Neural cell (in vitro differentiated cells): Measurements from ENCODE around the gene GVQW3. TPM values are rescaled to one million over a fixed set of nuclear protein-coding genes. Genes with fewer than 3 reads are reported as not detected.

ENCODE experiments used
- H2AFZ ChIP-seq: fragments of 200-600, 300-800 bp; sonication (generic), shearing (Covaris generic); 2 replicates; pipeline ENCODE4 v1.6.0; 2014; ENCODE audit warnings: low read depth, mild to moderate bottlenecking, antibody characterized with exemption, low read length, moderate library complexity
- H3F3A ChIP-seq: fragments of 200-600 bp; shearing (Covaris generic); 2 replicates; pipeline ENCODE4 v1.6.1; 2016; ENCODE audit warnings: mild to moderate bottlenecking, moderate library complexity, mixed read lengths, antibody characterized with exemption, low read length; ENCODE audit not compliant: insufficient read depth, poor library complexity, severe bottlenecking
- H3K27ac ChIP-seq: fragments of 200-600, 300-800 bp; sonication (generic), shearing (Covaris generic); 2 replicates; pipeline ENCODE4 v1.5.1; 2014; ENCODE audit warnings: mild to moderate bottlenecking, low read length, moderate library complexity
- H3K27me3 ChIP-seq: fragments of 300-800, 200-600 bp; sonication (generic), shearing (Covaris generic); 2 replicates; pipeline ENCODE4 v1.6.0; 2014; ENCODE audit warnings: mild to moderate bottlenecking, low read depth, low read length, moderate library complexity; ENCODE audit not compliant: insufficient read depth
- H3K36me3 ChIP-seq: fragments of 300-800, 200-600 bp; sonication (generic), shearing (Covaris generic); 2 replicates; pipeline ENCODE4 v1.5.1; 2014; ENCODE audit warnings: mild to moderate bottlenecking, antibody characterized with exemption, low read length, moderate library complexity; ENCODE audit not compliant: insufficient read depth
- H3K4me2 ChIP-seq: fragments of 300-800, 200-600 bp; sonication (generic), shearing (Covaris generic); 2 replicates; pipeline ENCODE4 v1.6.0; 2014; ENCODE audit warnings: mild to moderate bottlenecking, low read length
- H3K4me3 ChIP-seq: fragments of 300-800, 200-600 bp; sonication (generic), shearing (Covaris generic); 2 replicates; pipeline ENCODE4 v1.5.1; 2014; ENCODE audit warnings: mild to moderate bottlenecking, low read length, moderate library complexity
- H3K79me2 ChIP-seq: fragments of 200-600 bp; shearing (Covaris generic); replicated peaks from 2 replicates; pipeline ENCODE4 v1.6.0; 2014; ENCODE audit warnings: mild to moderate bottlenecking, low read length, moderate library complexity; ENCODE audit not compliant: insufficient read depth
- H3K9ac ChIP-seq: fragments of 300-800, 200-600 bp; sonication (generic), shearing (Covaris generic); 2 replicates; pipeline ENCODE4 v1.6.1; 2016; ENCODE audit warnings: mild to moderate bottlenecking, low read length, mixed read lengths
- H3K9me2 ChIP-seq: fragments of 200-600 bp; shearing (Covaris generic); 2 replicates; pipeline ENCODE4 v1.6.1; 2016; ENCODE audit warnings: mild to moderate bottlenecking, low read length, mixed read lengths; ENCODE audit not compliant: insufficient read depth
- H3K9me3 ChIP-seq: fragments of 200-600, 300-800 bp; sonication (generic), shearing (Covaris generic); 2 replicates; pipeline ENCODE4 v1.6.1; 2016; ENCODE audit warnings: mild to moderate bottlenecking, mixed run types, low read length, moderate library complexity, mixed read lengths
- H4K20me1 ChIP-seq: fragments of 200-600 bp; shearing (Covaris generic); 2 replicates; pipeline ENCODE4 v1.6.1; 2016; ENCODE audit warnings: mild to moderate bottlenecking, mixed run types; ENCODE audit not compliant: insufficient read depth
- EP300 ChIP-seq: fragments of 450-650 bp; conservative IDR thresholded peaks from 2 replicates; pipeline ENCODE4 v1.6.1; 2014; ENCODE audit warnings: antibody characterized with exemption, mild to moderate bottlenecking, moderate library complexity; ENCODE audit not compliant: poor library complexity, severe bottlenecking
- EZH2 ChIP-seq: fragments of 200-600, 300-800 bp; shearing (Covaris generic), sonication (generic); IDR thresholded peaks from 2 replicates; pipeline ENCODE4 v1.6.1; 2014; ENCODE audit warnings: antibody characterized with exemption, low read length, borderline replicate concordance, mild to moderate bottlenecking; ENCODE audit not compliant: insufficient read depth, poor library complexity, severe bottlenecking
- MXI1 ChIP-seq: fragments of 450-650 bp; conservative IDR thresholded peaks from 2 replicates; pipeline ENCODE4 v1.6.1; 2014; ENCODE audit warnings: antibody characterized with exemption, mild to moderate bottlenecking; ENCODE audit not compliant: poor library complexity, severe bottlenecking
- POLR2AphosphoS5 ChIP-seq: IDR thresholded peaks from 2 replicates; pipeline ENCODE4 v1.6.1; 2012
- RAD21 ChIP-seq: fragments of 450-650 bp; conservative IDR thresholded peaks from 2 replicates; pipeline ENCODE4 v1.6.1; 2014; ENCODE audit warnings: antibody characterized with exemption, mild to moderate bottlenecking, moderate library complexity
- REST ChIP-seq: IDR thresholded peaks from 2 replicates; pipeline ENCODE4 v1.6.1; 2012; ENCODE audit warnings: borderline replicate concordance
- SMC3 ChIP-seq: fragments of 450-650 bp; conservative IDR thresholded peaks from 2 replicates; pipeline ENCODE4 v1.6.1; 2014; ENCODE audit warnings: antibody characterized with exemption, mild to moderate bottlenecking, moderate library complexity; ENCODE audit not compliant: poor library complexity
- TAF1 ChIP-seq: IDR thresholded peaks from 2 replicates; pipeline ENCODE4 v1.6.1; 2012; ENCODE audit warnings: low read depth
- polyA plus RNA-seq: library from polyadenylated mRNA; depleted of rRNA; stranded (reverse); fragments of >200 nt; gene quantifications from 2 replicates; pipeline ENCODE4 v1.2.3, GENCODE V29; 2014
- TF ChIP-seq, protein P1 (sequence below): fragments of 450-650 bp; IDR thresholded peaks from 2 replicates; pipeline ENCODE4 v1.5.1; 2014; ENCODE audit warnings: antibody characterized with exemption, mild to moderate bottlenecking, moderate library complexity; ENCODE audit not compliant: poor library complexity, severe bottlenecking

GVQW3 gene
- polyA plus RNA-seq, 1 donor from 2014 or later = 17.2 TPM

GRCh38 chr11:76408171-76408965 is 27.2 kb downstream of the GVQW3 start:
- Histone ChIP-seq H3K9ac (no peak overlapping the region), H3K79me2 (no peaks in the 10 kb centered on the region), H3K9me3 (no peaks in the 10 kb centered on the region), H3K36me3 (no peaks in the 10 kb centered on the region), H3K9me2 (no peaks in the 10 kb centered on the region), H3K27me3 (no peaks in the 10 kb centered on the region), H3K4me3 (no peak overlapping the region), H4K20me1 (no peaks in the 10 kb centered on the region), H3K4me2 (no peak overlapping the region), H3K27ac (no peak overlapping the region), H3F3A (no peaks in the 10 kb centered on the region), H2AFZ (no peak overlapping the region)
- TF ChIP-seq REST (no peak), SMC3 (no peak), TAF1 (no peak), POLR2AphosphoS5 (no peak), RAD21 (no peak), MXI1 (no peak), EP300 (no peak), EZH2 (no peak)
- TF ChIP-seq, protein P1, sequence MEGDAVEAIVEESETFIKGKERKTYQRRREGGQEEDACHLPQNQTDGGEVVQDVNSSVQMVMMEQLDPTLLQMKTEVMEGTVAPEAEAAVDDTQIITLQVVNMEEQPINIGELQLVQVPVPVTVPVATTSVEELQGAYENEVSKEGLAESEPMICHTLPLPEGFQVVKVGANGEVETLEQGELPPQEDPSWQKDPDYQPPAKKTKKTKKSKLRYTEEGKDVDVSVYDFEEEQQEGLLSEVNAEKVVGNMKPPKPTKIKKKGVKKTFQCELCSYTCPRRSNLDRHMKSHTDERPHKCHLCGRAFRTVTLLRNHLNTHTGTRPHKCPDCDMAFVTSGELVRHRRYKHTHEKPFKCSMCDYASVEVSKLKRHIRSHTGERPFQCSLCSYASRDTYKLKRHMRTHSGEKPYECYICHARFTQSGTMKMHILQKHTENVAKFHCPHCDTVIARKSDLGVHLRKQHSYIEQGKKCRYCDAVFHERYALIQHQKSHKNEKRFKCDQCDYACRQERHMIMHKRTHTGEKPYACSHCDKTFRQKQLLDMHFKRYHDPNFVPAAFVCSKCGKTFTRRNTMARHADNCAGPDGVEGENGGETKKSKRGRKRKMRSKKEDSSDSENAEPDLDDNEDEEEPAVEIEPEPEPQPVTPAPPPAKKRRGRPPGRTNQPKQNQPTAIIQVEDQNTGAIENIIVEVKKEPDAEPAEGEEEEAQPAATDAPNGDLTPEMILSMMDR = no peak

GRCh38 chr11:76410851-76411357 is 29.8 kb downstream of the GVQW3 start:
- no peak overlapping the region for H3K4me3 ChIP-seq
- H3K9ac ChIP-seq = no peak overlapping the region
- H3K9me2 ChIP-seq = no peaks in the 10 kb centered on the region
- TF ChIP-seq EP300 (no peak), SMC3 (no peak), REST (no peak), RAD21 (no peak), POLR2AphosphoS5 (no peak), MXI1 (no peak), EZH2 (no peak), TAF1 (no peak)
- TF ChIP-seq, protein P1 = no peak
- H4K20me1 ChIP-seq = no peaks in the 10 kb centered on the region
- H3F3A ChIP-seq = no peaks in the 10 kb centered on the region
- H3K9me3 ChIP-seq = no peaks in the 10 kb centered on the region
- H3K27ac ChIP-seq = no peak overlapping the region
- no peaks in the 10 kb centered on the region for H3K27me3 ChIP-seq
- no peaks in the 10 kb centered on the region for H3K36me3 ChIP-seq
- H2AFZ ChIP-seq = no peak overlapping the region
- H3K79me2 ChIP-seq = no peaks in the 10 kb centered on the region
- no peak overlapping the region for H3K4me2 ChIP-seq
